Kidney epithelial cell (primary cell): Measurements from ENCODE around the gene RBMS1. TPM values are rescaled to one million over a fixed set of nuclear protein-coding genes. Genes with fewer than 3 reads are reported as not detected.

Experiments used
- DNase-seq: peaks from one replicate; pipeline ENCODE4 v3.0.0-alpha.2; 2010; ENCODE audit warnings: low read depth
- H3K27me3 ChIP-seq: 2 replicates; pipeline ENCODE4 v1.6.0; 2011; ENCODE audit warnings: low read length; ENCODE audit not compliant: control insufficient read depth, insufficient read depth
- H3K36me3 ChIP-seq: 2 replicates; pipeline ENCODE4 v1.5.1; 2011; ENCODE audit warnings: low read length; ENCODE audit not compliant: control insufficient read depth, insufficient read depth
- H3K4me3 ChIP-seq: 2 replicates; pipeline ENCODE4 v1.5.1; 2011; ENCODE audit warnings: low read depth, mild to moderate bottlenecking, control low read depth, low read length
- total RNA-seq: library from RNA; depleted of rRNA; stranded (reverse); fragments of >200 nt; gene quantifications from 2 replicates; pipeline ENCODE4 v1.2.3, GENCODE V29; 2015
- TF ChIP-seq, protein P1 (sequence below): IDR thresholded peaks from 2 replicates; pipeline ENCODE4 v1.5.1; 2011; ENCODE audit warnings: mild to moderate bottlenecking, moderate library complexity, low read length, control low read depth, inconsistent platforms; ENCODE audit not compliant: insufficient read depth, poor library complexity, severe bottlenecking

Gene RBMS1
- total RNA-seq, 1 donor from 2014 or later = 52.5 TPM

DNA sequence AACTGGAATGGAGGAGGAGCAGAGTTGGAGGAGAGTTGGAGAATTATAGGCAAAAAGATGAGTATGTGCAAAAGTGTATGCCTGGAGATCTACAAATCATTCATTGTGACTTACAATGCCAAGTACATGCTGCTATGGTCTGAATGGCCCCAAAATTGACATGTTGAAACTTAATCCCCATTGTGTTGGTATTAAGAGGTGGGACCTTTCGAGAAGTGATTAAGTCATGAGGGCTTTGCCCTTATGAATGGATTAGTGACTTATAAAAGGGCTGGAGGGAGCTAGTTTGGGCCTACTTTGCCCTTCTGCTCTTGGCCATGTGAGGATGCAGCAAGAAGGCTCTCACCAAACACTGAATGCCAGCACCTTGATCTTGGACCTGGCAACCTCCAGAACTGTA, 6.3 kb upstream of the RBMS1 start:
- no peaks in the 10 kb centered on the region for H3K27me3 ChIP-seq
- H3K36me3 ChIP-seq = no peaks in the 10 kb centered on the region
- no peak for DNase-seq
- TF ChIP-seq, protein P1, sequence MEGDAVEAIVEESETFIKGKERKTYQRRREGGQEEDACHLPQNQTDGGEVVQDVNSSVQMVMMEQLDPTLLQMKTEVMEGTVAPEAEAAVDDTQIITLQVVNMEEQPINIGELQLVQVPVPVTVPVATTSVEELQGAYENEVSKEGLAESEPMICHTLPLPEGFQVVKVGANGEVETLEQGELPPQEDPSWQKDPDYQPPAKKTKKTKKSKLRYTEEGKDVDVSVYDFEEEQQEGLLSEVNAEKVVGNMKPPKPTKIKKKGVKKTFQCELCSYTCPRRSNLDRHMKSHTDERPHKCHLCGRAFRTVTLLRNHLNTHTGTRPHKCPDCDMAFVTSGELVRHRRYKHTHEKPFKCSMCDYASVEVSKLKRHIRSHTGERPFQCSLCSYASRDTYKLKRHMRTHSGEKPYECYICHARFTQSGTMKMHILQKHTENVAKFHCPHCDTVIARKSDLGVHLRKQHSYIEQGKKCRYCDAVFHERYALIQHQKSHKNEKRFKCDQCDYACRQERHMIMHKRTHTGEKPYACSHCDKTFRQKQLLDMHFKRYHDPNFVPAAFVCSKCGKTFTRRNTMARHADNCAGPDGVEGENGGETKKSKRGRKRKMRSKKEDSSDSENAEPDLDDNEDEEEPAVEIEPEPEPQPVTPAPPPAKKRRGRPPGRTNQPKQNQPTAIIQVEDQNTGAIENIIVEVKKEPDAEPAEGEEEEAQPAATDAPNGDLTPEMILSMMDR = no peak
- no peak overlapping the region for H3K4me3 ChIP-seq

DNA sequence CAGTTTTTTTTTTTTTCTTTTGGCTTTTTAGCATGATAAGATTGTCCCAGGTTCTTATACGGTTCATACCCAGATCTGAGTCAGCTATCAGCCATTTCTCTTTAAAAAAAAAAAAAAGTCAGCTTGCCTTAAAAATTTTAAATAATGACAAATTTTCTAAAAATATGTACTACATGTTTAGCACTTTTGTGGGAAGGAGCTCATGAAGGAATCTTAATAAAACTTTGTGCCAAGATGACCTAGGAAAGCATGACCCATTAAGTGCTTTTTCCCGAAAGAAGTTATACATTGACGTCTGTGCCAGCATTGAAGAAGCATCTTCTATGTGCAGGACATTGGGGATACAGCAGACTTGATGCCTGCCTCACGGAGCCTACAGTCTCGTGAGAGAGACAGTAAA, 4.5 kb upstream of the RBMS1 start:
- Histone ChIP-seq H3K27me3 (no peaks in the 10 kb centered on the region), H3K4me3 (no peak overlapping the region), H3K36me3 (no peaks in the 10 kb centered on the region)
- DNase-seq = no peak
- TF ChIP-seq, protein P1 = no peak

DNA sequence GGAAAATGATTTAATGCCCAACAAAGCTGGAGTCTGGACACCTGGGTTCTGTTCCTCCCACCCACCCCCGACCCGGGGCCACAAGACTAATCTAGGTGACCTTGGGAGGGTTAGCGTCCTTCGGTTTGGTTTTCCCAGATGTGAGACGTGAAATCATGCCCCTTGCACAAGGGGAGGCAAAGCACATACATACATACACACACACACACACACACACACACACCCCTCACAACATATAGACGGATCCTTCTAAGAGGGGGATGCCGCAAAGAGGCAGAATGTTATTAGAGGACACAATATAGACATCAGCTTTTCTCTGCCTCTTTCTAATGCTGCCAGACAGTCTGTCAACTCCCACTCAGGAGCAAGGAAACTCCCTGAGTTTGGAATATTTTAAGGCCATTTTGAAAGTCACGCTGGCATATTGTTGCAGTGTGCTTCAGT, 616 bp upstream of the RBMS1 start:
- DNase-seq = no peak
- no peaks in the 10 kb centered on the region for H3K36me3 ChIP-seq
- TF ChIP-seq, protein P1 = no peak

DNA sequence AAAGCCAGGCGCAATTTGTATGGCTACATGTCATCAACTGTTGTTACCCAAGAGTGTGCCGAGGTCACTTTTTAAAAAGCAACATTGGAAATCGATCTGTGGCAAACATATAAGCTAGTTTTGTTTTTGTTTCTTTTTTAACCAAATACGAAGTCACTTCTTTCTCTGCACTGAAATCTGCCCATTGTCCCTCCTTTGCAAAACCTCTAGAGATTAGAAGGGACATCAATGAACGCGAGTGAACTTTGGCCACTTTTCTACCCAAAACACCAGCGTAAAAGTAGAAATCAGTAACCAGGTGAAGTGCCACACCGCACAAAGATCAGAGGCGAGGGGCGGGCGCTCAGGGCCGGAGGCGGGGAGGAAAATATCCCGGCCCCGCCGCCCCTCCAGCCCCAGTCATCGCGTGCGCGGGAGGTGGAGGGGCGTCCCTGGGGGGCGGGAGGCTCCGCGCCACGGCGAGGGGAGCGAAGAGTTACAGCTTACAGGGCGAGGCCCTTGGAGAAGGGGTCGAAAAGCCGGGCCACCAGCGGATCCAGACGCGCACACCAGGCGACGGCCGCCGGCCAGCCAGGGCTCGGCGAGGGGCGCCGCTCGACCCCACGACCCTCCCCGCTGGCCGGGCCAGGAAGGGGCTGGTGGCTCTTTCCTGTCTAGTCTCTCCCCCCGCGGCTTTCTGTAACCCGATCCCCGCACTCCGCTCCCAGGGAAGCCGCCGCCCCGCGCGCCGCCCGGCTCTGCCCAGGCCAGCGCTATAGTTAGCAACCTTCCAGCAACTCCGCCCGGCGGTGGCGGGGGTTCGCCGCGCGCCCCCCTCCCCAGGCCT, 993 bp downstream of the RBMS1 start:
- Histone ChIP-seq H3K27me3 (no peaks in the 10 kb centered on the region), H3K36me3 (no peaks in the 10 kb centered on the region), H3K4me3 (peak overlapping the region; percentile 91)
- TF ChIP-seq, protein P1 = no peak
- no peak for DNase-seq

More for the DNA sequence above, 616 bp upstream of the RBMS1 start:
- Histone ChIP-seq H3K4me3 (peak overlapping the region; percentile 91), H3K27me3 (no peaks in the 10 kb centered on the region)

DNA sequence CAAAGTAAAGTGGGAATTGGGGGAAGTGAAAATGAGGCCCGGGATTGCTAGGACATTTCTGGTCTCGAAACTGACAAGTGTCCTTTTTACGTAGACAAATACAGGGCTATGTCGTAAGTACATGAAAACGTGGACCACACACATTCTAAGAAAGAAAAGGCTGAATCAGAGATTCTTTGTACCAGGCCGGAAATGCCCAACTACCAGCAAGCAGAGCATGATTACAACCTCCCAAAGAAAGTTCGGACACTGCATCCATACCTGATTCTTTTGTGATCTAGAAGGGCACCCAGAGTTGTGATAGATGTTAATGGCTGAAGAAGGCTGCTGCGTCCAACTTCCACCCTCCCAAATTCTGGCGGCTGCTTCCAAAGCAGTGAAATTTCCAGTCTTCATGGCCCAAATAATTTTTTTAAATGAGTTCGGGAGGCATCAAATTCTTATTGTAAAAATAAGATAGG, 1.7 kb downstream of the RBMS1 start:
- Histone ChIP-seq H3K36me3 (no peaks in the 10 kb centered on the region), H3K4me3 (peak overlapping the region; percentile 91), H3K27me3 (no peaks in the 10 kb centered on the region)
- DNase-seq = peak; percentile 49
- TF ChIP-seq, protein P1 = no peak
